ENCODE results near the gene DNM3.

GRCh38 chr1:172272087-172272486, 430.8 kb downstream of the DNM3 start:
- TF ChIP-seq POLR2A (IDR thresholded peaks at IDR 0.05; ENCODE audit: low read depth, low read length) = no peak
- no peak for TF ChIP-seq POLR2AphosphoS5 (IDR thresholded peaks at IDR 0.05; ENCODE audit: insufficient read depth, low read depth, low read length)
- TF ChIP-seq, protein P1, sequence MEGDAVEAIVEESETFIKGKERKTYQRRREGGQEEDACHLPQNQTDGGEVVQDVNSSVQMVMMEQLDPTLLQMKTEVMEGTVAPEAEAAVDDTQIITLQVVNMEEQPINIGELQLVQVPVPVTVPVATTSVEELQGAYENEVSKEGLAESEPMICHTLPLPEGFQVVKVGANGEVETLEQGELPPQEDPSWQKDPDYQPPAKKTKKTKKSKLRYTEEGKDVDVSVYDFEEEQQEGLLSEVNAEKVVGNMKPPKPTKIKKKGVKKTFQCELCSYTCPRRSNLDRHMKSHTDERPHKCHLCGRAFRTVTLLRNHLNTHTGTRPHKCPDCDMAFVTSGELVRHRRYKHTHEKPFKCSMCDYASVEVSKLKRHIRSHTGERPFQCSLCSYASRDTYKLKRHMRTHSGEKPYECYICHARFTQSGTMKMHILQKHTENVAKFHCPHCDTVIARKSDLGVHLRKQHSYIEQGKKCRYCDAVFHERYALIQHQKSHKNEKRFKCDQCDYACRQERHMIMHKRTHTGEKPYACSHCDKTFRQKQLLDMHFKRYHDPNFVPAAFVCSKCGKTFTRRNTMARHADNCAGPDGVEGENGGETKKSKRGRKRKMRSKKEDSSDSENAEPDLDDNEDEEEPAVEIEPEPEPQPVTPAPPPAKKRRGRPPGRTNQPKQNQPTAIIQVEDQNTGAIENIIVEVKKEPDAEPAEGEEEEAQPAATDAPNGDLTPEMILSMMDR (IDR thresholded peaks at IDR 0.05; ENCODE audit: extremely low read depth in 1 of 2, insufficient read depth in 1 of 2, low read depth in 1 of 2, low read length in 2 of 2) = no peak
- TF ChIP-seq, protein P2, sequence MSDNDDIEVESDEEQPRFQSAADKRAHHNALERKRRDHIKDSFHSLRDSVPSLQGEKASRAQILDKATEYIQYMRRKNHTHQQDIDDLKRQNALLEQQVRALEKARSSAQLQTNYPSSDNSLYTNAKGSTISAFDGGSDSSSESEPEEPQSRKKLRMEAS (IDR thresholded peaks at IDR 0.05; ENCODE audit: insufficient read depth, insufficient read length) = no peak
- no peak for TF ChIP-seq EZH2 (IDR thresholded peaks at IDR 0.05; ENCODE audit: borderline replicate concordance, low read depth, low read length, severe bottlenecking)
- TF ChIP-seq JUN (IDR thresholded peaks at IDR 0.05; ENCODE audit: borderline replicate concordance, insufficient read depth, insufficient read length, low read depth) = no peak
- no peak for TF ChIP-seq MYC (IDR thresholded peaks at IDR 0.05; ENCODE audit: low read depth, low read length)
- TF ChIP-seq GATA2 (IDR thresholded peaks at IDR 0.05; ENCODE audit: insufficient read depth, insufficient read length, low read depth, low read length) = no peak
